Heart right ventricle (tissue), 16 donors: ENCODE results near the gene NFATC1. TPM values are rescaled to one million over a fixed set of nuclear protein-coding genes. Genes with fewer than 3 reads are reported as not detected.

ENCODE experiments used
- ATAC-seq, 8 donors: fragments of 200-7000 bp; cut with Tn5 transposase; one replicate each; pipeline ENCODE4 v1.9.1; 2020; ENCODE audit warnings: mild to moderate bottlenecking in 8 of 8, moderate library complexity in 8 of 8, moderate number of reproducible peaks in 1 of 8
- DNase-seq, 2 donors: peaks; one replicate each; pipeline ENCODE4 v3.0.0-alpha.2; 2020
- H3K27ac ChIP-seq, 10 donors: fragments of 200-600 bp; sonication (generic) in 2 of 10; one replicate each; pipeline versions ENCODE4 v1.5.0 to v1.8.0; 2020 to 2022; ENCODE audit warnings: mild to moderate bottlenecking in 3 of 10
- H3K27me3 ChIP-seq, 7 donors: fragments of 200-600 bp; one replicate each; pipeline ENCODE4 v1.8.0; 2021 to 2022; ENCODE audit warnings: mild to moderate bottlenecking in 2 of 7
- H3K36me3 ChIP-seq, 9 donors: fragments of 200-600 bp; sonication (generic) in 1 of 9; one replicate each; pipeline versions ENCODE4 v1.5.0 to v1.8.0; 2020 to 2022; ENCODE audit warnings: mild to moderate bottlenecking in 2 of 9
- H3K4me1 ChIP-seq, 9 donors: fragments of 200-600 bp; sonication (generic) in 1 of 9; one replicate each; pipeline versions ENCODE4 v1.5.0 to v1.8.0; 2020 to 2022; ENCODE audit warnings: mild to moderate bottlenecking in 4 of 9
- H3K4me3 ChIP-seq, 10 donors: fragments of 200-600 bp; sonication (generic) in 2 of 10; one replicate each; pipeline versions ENCODE4 v1.5.0 to v1.8.0; 2020 to 2022; ENCODE audit warnings: mild to moderate bottlenecking in 7 of 10, moderate library complexity in 2 of 10
- H3K9me3 ChIP-seq, 11 donors: fragments of 200-600 bp in 10 of 11; sonication (generic) in 2 of 11; one replicate each; pipeline versions ENCODE4 v1.5.0 to v1.8.0; 2013 to 2022; ENCODE audit warnings: mild to moderate bottlenecking in 2 of 11, control low read depth in 1 of 11, moderate library complexity in 1 of 11
- CTCF ChIP-seq, 9 donors: fragments of 200-600 bp; sonication (generic) in 2 of 9; IDR thresholded peaks; one replicate each; pipeline versions ENCODE4 v1.5.0 to v1.8.0; 2021 to 2022; ENCODE audit warnings: antibody characterized with exemption in 9 of 9, mild to moderate bottlenecking in 5 of 9, moderate library complexity in 1 of 9
- WGBS, 2 donors: extraction: QIAGEN DNeasy Blood & Tissue Kit; methylation state at CpG; one replicate each; pipeline ENCODE4 v1.1.7; 2013; ENCODE audit warnings: inconsistent platforms in 1 of 2; 5-methylcytosine and 5-hydroxymethylcytosine counted together
- intact Hi-C, 10 donors: fragments of 100-400 bp; cut with DNase I; formaldehyde crosslinking; loops; one replicate each; pipeline versions ENCODE4 v1.11.1 to v1.14.2; 2022
- polyA plus RNA-seq, 2 donors: library from polyadenylated mRNA; stranded (reverse); fragments of 200-250 nt; gene quantifications; one replicate each; pipeline ENCODE4 v1.2.3, GENCODE V29; 2013
- total RNA-seq, 10 donors: library from RNA; stranded (reverse); fragmentation: NEBNext Ultra II Directional in 3 of 10; extraction: Animal tissue kit (Norgen Biotek cat#: 25700) in 3 of 10; gene quantifications; one replicate each; pipeline versions ENCODE4 v1.2.1 to v1.2.4, GENCODE V29; 2021 to 2023
- donor health status: Arrhythmogenic right ventricular cardiomyopathy.
- donor health status: ischemic (EF 13 %, LVEDD 7.1; RV severe dilation, severe dysfunction).
- donor health status: healthy with polysubstance abuse.
- donor health status: DM: no; HTN: yes; CAD: no.
- donor health status: DM: no; HTN: no; CAD: no.
- donor health status: ischemic (EF 25% LVEDD 6.9; RV normal size, moderate dysfunction).
- donor health status: ischemic (EF 25% LVEDD 5.7; RV mildly dilated, moderate dysfunction).
- donor health status: healthy.
- donor health status: DM: yes; HTN: yes; CAD: no.
- donor health status: Ischemic cardiomyopathy.
- donor health status: ischemic (EF 35%, LVEDD 5.7; RV mildly dilated, moderate dysfunction).
- donor health status: nonischemic (EF 11% LVEDD 7.7; RV severe dilation, severe dysfunction).
- donor health status: DM: yes; HTN: yes; CAD: no.
- donor health status: PGD.
- donor health status: ischemic (EF 29% LVEDD 5.4; RV normal size, mild dysfunction).
- donor health status: nonischemic (EF 23%, LVEDD 6.1; RV moderate dilation, normal function).

The NFATC1 gene
- total and polyA plus RNA-seq, 12 donors = 6.3 to 23.8 (median 18.6) TPM

GRCh38 chr18:79548077-79548450, 152.3 kb downstream of the NFATC1 start:
- H3K4me1 ChIP-seq = peaks cover 0 to 10% (median 4%) of the 10 kb centered on the region in 9 donors
- 92 to 95% methylated on average over 25 of the region's 25 CpGs for WGBS, 2 donors
- intact Hi-C loops = no loop called here
- no peaks in the 10 kb centered on the region for H3K36me3 ChIP-seq
- H3K4me3 ChIP-seq = no peak overlapping the region
- H3K27ac ChIP-seq = no peak overlapping the region
- no peak for TF ChIP-seq CTCF (IDR thresholded peaks at IDR 0.05)
- no peak for ATAC-seq
- no peak for DNase-seq
- peaks cover 0 to 38% (median 0%) of the 10 kb centered on the region in 7 donors for H3K27me3 ChIP-seq
- H3K9me3 ChIP-seq = no peaks in the 10 kb centered on the region

- H3K36me3 ChIP-seq = no peaks in the 10 kb centered on the region
- no peak overlapping the region for H3K27ac ChIP-seq
- peaks cover 0 to 9% (median 2%) of the 10 kb centered on the region in 9 donors for H3K4me1 ChIP-seq
- peaks cover 0 to 38% (median 0%) of the 10 kb centered on the region in 7 donors for H3K27me3 ChIP-seq
- no peak overlapping the region for H3K4me3 ChIP-seq
- no peak for DNase-seq
- WGBS, 2 donors = 80 to 84% methylated on average over 24 of the region's 24 CpGs
- intact Hi-C loops = no loop called here
- TF ChIP-seq CTCF (IDR thresholded peaks at IDR 0.05) = no peak
- H3K9me3 ChIP-seq = no peaks in the 10 kb centered on the region
- no peak for ATAC-seq
These were observed 152.9 kb downstream of the NFATC1 start for GRCh38 chr18:79548621-79548985.

- intact Hi-C loops = no loop called here
- TF ChIP-seq CTCF (IDR thresholded peaks at IDR 0.05) = no peak
- no peak overlapping the region for H3K27ac ChIP-seq
- peaks cover 0 to 4% (median 0%) of the 10 kb centered on the region in 9 donors for H3K4me1 ChIP-seq
- ATAC-seq (no peak), DNase-seq (no peak)
- no peaks in the 10 kb centered on the region for H3K9me3 ChIP-seq
- H3K36me3 ChIP-seq = no peaks in the 10 kb centered on the region
- no peak overlapping the region for H3K4me3 ChIP-seq
- H3K27me3 ChIP-seq = peaks cover 0 to 34% (median 0%) of the 10 kb centered on the region in 7 donors
- WGBS, 2 donors = 87 to 88% methylated on average over 31 of the region's 31 CpGs
These were observed 153.4 kb downstream of the NFATC1 start for GRCh38 chr18:79548986-79549637.

- H3K27me3 ChIP-seq = peaks cover 0 to 32% (median 0%) of the 10 kb centered on the region in 7 donors
These were observed 153.9 kb downstream of the NFATC1 start for GRCh38 chr18:79549638-79550000.

More at GRCh38 chr18:79549638-79550000, 153.9 kb downstream of the NFATC1 start:
- DNase-seq (no peak), ATAC-seq (no peak)
- H3K4me3 ChIP-seq = no peak overlapping the region
- no peaks in the 10 kb centered on the region for H3K4me1 ChIP-seq
- H3K27ac ChIP-seq = no peak overlapping the region
- H3K9me3 ChIP-seq = no peaks in the 10 kb centered on the region
- no peak for TF ChIP-seq CTCF (IDR thresholded peaks at IDR 0.05)
- intact Hi-C loops = no loop called here
- WGBS, 2 donors = 89% methylated on average over 15 to 20 of the region's 20 CpGs
- H3K36me3 ChIP-seq = no peaks in the 10 kb centered on the region
